ENCODE results near the gene RPTOR. TPM values are rescaled to one million over a fixed set of nuclear protein-coding genes. Genes with fewer than 3 reads are reported as not detected.

The RPTOR gene
- polyA plus RNA-seq, 1 experiment = 10.8 TPM

DNA sequence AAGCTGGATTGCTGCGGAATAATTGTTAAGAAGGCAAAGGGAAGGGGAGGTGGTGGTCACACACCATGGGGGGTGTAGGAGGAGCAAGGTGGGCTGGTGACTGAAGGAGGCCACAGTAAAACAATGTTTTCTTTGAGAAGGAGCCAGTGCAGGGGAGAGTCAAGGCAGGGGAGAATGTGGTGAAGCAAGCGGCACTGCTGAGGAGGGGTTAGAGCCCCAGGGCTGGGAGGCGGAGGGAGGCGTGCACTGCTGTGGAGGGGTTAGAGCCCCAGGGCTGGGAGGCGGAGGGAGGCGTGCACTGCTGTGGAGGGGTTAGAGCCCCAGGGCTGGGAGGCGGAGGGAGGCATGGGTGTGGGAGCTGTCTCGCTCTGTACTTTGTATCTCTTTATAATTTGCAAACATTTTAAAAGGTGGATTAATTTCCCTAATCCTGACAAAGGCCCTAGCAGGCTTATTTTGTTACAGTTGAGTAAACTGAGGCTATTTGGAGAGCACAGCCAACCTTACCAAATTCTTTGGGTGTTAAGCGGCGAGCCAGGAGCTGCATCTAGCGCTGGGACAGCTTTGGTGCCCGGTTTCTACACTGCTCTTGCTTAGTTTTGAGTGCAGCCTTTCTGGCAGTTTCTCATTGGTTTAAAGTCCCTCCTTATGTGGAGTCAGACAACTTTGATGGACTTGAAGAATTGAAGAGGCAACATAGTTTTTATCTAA lies 20.9 kb downstream of the RPTOR start:
- CTCF ChIA-PET = interaction anchor here (0.6 to 0.8 kb wide), 2 partner anchors 10 to 410 kb away, joined by 4 to 5 read pairs; no protein-coding TSS in a partner anchor
- POLR2A ChIA-PET = no interaction called here
- Histone ChIP-seq H3K4me3 (ENCODE audit: low read depth, low read length) (no peak overlapping the region), H3K36me3 (ENCODE audit: control insufficient read depth, insufficient read depth, low read length) (no peaks in the 10 kb centered on the region), H3K27me3 (ENCODE audit: control insufficient read depth, insufficient read depth, low read length) (no peaks in the 10 kb centered on the region)
- DNase-seq (ENCODE audit: low read depth) = no peak
- TF ChIP-seq, protein P1, sequence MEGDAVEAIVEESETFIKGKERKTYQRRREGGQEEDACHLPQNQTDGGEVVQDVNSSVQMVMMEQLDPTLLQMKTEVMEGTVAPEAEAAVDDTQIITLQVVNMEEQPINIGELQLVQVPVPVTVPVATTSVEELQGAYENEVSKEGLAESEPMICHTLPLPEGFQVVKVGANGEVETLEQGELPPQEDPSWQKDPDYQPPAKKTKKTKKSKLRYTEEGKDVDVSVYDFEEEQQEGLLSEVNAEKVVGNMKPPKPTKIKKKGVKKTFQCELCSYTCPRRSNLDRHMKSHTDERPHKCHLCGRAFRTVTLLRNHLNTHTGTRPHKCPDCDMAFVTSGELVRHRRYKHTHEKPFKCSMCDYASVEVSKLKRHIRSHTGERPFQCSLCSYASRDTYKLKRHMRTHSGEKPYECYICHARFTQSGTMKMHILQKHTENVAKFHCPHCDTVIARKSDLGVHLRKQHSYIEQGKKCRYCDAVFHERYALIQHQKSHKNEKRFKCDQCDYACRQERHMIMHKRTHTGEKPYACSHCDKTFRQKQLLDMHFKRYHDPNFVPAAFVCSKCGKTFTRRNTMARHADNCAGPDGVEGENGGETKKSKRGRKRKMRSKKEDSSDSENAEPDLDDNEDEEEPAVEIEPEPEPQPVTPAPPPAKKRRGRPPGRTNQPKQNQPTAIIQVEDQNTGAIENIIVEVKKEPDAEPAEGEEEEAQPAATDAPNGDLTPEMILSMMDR (IDR thresholded peaks at IDR 0.05; ENCODE audit: insufficient read depth, low read depth, low read length) = no peak

DNA sequence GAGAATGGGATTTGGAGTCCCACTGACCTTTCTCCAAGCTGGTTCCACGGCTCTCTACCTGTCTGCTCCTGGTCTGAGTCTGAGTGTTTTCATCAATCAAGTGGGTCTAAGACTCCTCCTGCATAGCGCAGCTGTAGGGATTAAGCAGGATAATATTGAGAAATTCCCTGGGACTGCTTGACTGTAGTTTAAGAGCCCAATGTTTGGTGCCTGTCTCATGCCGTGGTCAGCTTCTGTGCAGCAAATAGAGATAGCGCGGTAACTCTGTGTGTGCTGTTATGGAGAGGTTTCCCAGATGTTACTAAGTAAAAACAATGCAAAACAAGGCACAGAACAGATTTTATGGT lies 21.4 kb downstream of the RPTOR start:
- Histone ChIP-seq H3K4me3 (ENCODE audit: low read depth, low read length) (no peak overlapping the region), H3K27me3 (ENCODE audit: control insufficient read depth, insufficient read depth, low read length) (no peaks in the 10 kb centered on the region), H3K36me3 (ENCODE audit: control insufficient read depth, insufficient read depth, low read length) (no peaks in the 10 kb centered on the region)
- DNase-seq (ENCODE audit: low read depth) = no peak
- TF ChIP-seq, protein P1 (IDR thresholded peaks at IDR 0.05; ENCODE audit: insufficient read depth, low read depth, low read length) = no peak
- CTCF ChIA-PET = interaction anchor here (0.6 to 0.8 kb wide), 2 partner anchors 10 to 409 kb away, joined by 4 to 5 read pairs; no protein-coding TSS in a partner anchor
- POLR2A ChIA-PET = no interaction called here

DNA sequence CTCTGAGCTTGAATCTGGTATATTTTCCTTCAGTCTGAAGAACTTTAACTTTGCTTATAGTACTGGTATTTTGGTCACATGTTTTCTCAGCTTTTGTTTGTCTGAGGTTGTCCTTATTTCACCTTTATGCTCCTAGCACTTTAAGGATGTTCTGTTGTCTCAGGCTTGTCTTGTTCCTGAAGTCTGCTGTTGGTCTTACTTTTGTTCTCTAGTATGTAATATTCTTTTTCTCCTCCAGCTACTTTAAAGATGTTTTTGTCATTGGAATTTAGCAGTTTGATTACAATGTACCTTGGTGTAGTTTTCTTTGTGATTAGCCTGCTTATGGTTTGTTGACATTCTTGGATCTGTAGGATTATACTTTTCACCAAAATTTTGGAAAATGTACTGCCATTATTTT lies 23.6 kb downstream of the RPTOR start:
- Histone ChIP-seq H3K27me3 (ENCODE audit: control insufficient read depth, insufficient read depth, low read length) (no peaks in the 10 kb centered on the region), H3K4me3 (ENCODE audit: low read depth, low read length) (no peak overlapping the region), H3K36me3 (ENCODE audit: control insufficient read depth, insufficient read depth, low read length) (no peaks in the 10 kb centered on the region)
- POLR2A ChIA-PET = no interaction called here
- no peak for DNase-seq (ENCODE audit: low read depth)
- TF ChIP-seq, protein P1 (IDR thresholded peaks at IDR 0.05; ENCODE audit: insufficient read depth, low read depth, low read length) = no peak
- CTCF ChIA-PET = interaction anchor here (1.0 to 1.4 kb wide), 2 partner anchors 22 to 24 kb away, joined by 3 read pairs; partner anchors contain the start of gene RPTOR

DNA sequence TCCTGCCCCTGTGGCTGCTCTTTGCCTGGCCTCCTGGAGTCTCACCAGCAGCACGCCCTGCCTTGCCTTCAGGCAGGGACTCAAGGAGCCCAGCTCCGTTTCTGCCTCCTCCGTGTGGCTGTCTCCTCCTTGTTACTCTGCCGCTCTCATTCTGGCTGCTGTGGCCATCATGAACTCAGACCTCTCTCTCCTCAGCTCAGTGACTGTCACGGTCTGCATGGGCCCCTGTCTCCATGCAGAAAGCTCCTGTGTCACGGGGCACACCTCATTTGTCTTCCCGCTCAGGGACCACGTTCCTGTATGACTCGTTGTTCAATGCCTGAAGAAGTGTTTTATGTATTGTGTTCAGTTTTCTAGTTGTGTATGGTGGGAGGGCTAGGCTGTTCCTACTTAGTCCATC lies 25.3 kb downstream of the RPTOR start:
- DNase-seq (ENCODE audit: low read depth) = no peak
- no peaks in the 10 kb centered on the region for H3K36me3 ChIP-seq (ENCODE audit: control insufficient read depth, insufficient read depth, low read length)
- ChIA-PET CTCF (interaction anchor here (0.9 to 1.1 kb wide), 3 partner anchors 40 to 373 kb away, joined by 3 to 5 read pairs (median 3); no protein-coding TSS in a partner anchor), POLR2A (no interaction called here)
- no peak overlapping the region for H3K4me3 ChIP-seq (ENCODE audit: low read depth, low read length)
- TF ChIP-seq, protein P1 (IDR thresholded peaks at IDR 0.05; ENCODE audit: insufficient read depth, low read depth, low read length) = no peak
- no peaks in the 10 kb centered on the region for H3K27me3 ChIP-seq (ENCODE audit: control insufficient read depth, insufficient read depth, low read length)

DNA sequence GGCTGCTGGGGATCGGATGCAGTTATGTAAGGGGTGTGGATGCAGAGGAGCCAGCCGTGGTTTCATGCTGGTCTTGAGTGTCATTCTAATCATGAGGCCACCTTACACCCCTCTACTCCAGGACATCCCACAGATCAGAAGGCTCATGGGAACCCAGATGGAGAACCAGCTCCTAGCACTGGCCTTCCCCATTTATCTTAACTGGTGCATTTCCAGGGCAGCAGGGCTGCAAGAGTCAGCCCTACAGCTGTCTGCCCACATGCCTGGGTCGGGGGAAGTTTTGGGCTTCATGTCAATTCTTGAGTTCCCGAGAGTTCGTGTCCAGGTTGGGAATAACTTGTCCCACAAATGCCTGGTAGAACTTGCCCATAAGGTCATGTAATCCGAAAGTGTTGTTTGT lies 29.1 kb downstream of the RPTOR start:
- CTCF ChIA-PET = interaction anchor here (1.8 to 5.6 kb wide), 2 partner anchors 14 to 325 kb away, joined by 5 to 20 read pairs; no protein-coding TSS in a partner anchor

More for the DNA sequence above, 29.1 kb downstream of the RPTOR start:
- no peak for DNase-seq (ENCODE audit: low read depth)
- TF ChIP-seq, protein P1 (IDR thresholded peaks at IDR 0.05; ENCODE audit: insufficient read depth, low read depth, low read length) = no peak
- no peaks in the 10 kb centered on the region for H3K27me3 ChIP-seq (ENCODE audit: control insufficient read depth, insufficient read depth, low read length)
- no peaks in the 10 kb centered on the region for H3K36me3 ChIP-seq (ENCODE audit: control insufficient read depth, insufficient read depth, low read length)
- POLR2A ChIA-PET = no interaction called here
- H3K4me3 ChIP-seq (ENCODE audit: low read depth, low read length) = no peak overlapping the region

All from BJ (cell line).